Endothelial cell of umbilical vein (primary cell): Measurements from ENCODE around the gene GRAMD4. TPM values are rescaled to one million over a fixed set of nuclear protein-coding genes. Genes with fewer than 3 reads are reported as not detected.

Source experiments
- BruUV-seq: library from RNA; stranded (reverse); fragments of 400-500 nt; replicated peaks from 2 replicates; lab custom pipeline; 2021; lab: Mats Ljungman, UMichigan
- CTCF ChIA-PET: fragments of 300-600, 350-600 bp; sonication (Branson Sonifier 250); formaldehyde crosslinking; loops from one replicate; lab custom pipeline; 2021; ENCODE audit warnings: antibody characterized with exemption, inconsistent platforms; lab: Charles Lee
- POLR2A ChIA-PET: fragments of 300-600, 350-600 bp; sonication (Branson Sonifier 250); formaldehyde crosslinking; loops from one replicate; lab custom pipeline; 2021; ENCODE audit warnings: antibody characterized with exemption, inconsistent platforms; lab: Charles Lee
- DNase-seq: peaks from one replicate; pipeline ENCODE4 v3.0.0-alpha.2; 2011; ENCODE audit warnings: low read depth, low spot score
- FAIRE-seq: peaks from 2 replicates; lab custom pipeline; 2011; peaks lifted over from hg19 to GRCh38; lab: Jason Lieb, UNC
- H2AFZ ChIP-seq: 2 replicates; pipeline ENCODE4 v1.6.0; 2012; ENCODE audit warnings: low read depth, low read length, control low read depth, inconsistent platforms
- H3K27ac ChIP-seq: 2 replicates; pipeline ENCODE4 v1.5.1; 2011; ENCODE audit warnings: low read depth, mild to moderate bottlenecking, control low read depth, low read length, moderate library complexity; ENCODE audit not compliant: insufficient read depth
- H3K27me3 ChIP-seq, 2 experiments: 2 replicates each; pipeline versions ENCODE4 v1.6.0 to v1.6.1; 2011; ENCODE audit warnings: low read length in 2 of 2, mixed read lengths in 1 of 2; ENCODE audit not compliant: control insufficient read depth in 2 of 2, insufficient read depth in 2 of 2
- H3K36me3 ChIP-seq, 2 experiments: 2 replicates in 1 of 2; 3 replicates in 1 of 2; pipeline ENCODE4 v1.5.1; 2011; ENCODE audit warnings: low read length in 2 of 2, mild to moderate bottlenecking in 1 of 2, moderate library complexity in 1 of 2; ENCODE audit not compliant: control insufficient read depth in 2 of 2, insufficient read depth in 2 of 2; ENCODE audit errors: extremely low read depth in 1 of 2
- H3K4me1 ChIP-seq: 3 replicates; pipeline ENCODE4 v1.5.1; 2011; ENCODE audit warnings: mild to moderate bottlenecking, low read length; ENCODE audit not compliant: control insufficient read depth, insufficient read depth; ENCODE audit errors: extremely low read depth
- H3K4me2 ChIP-seq: 2 replicates; pipeline ENCODE4 v1.6.1; 2011; ENCODE audit warnings: low read length, control low read depth, mixed read lengths; ENCODE audit not compliant: insufficient read depth
- H3K4me3 ChIP-seq, 3 experiments: fragments of 200-600 bp in 1 of 3; sonication (generic), shearing (Covaris generic) in 1 of 3; replicated peaks in 1 of 3; 2 replicates each; pipeline ENCODE4 v1.5.1; 2011 to 2016; ENCODE audit warnings: control low read depth in 3 of 3, low read length in 3 of 3, mild to moderate bottlenecking in 2 of 3, inconsistent platforms in 1 of 3, low read depth in 1 of 3, moderate library complexity in 1 of 3; ENCODE audit not compliant: insufficient read depth in 1 of 3
- H3K79me2 ChIP-seq: 2 replicates; pipeline ENCODE4 v1.6.0; 2012; ENCODE audit warnings: low read length, inconsistent platforms; ENCODE audit not compliant: control insufficient read depth, insufficient read depth
- H3K9ac ChIP-seq: replicated peaks from 2 replicates; pipeline ENCODE3; 2011; ENCODE audit warnings: low read length, control low read depth; ENCODE audit not compliant: insufficient read depth; ENCODE audit errors: extremely low read depth
- H3K9me1 ChIP-seq: replicated peaks from 3 replicates; pipeline ENCODE4 v1.6.0; 2011; ENCODE audit warnings: mild to moderate bottlenecking, low read length; ENCODE audit not compliant: control insufficient read depth, insufficient read depth; ENCODE audit errors: extremely low read depth
- H3K9me3 ChIP-seq: replicated peaks from 2 replicates; pipeline ENCODE4 v1.5.1; 2012; ENCODE audit warnings: low read length, inconsistent platforms; ENCODE audit not compliant: control insufficient read depth, insufficient read depth
- H4K20me1 ChIP-seq: replicated peaks from 2 replicates; pipeline ENCODE3; 2011; ENCODE audit warnings: mild to moderate bottlenecking, low read length; ENCODE audit not compliant: control insufficient read depth, insufficient read depth; ENCODE audit errors: extremely low read depth
- CTCF ChIP-seq, 2 donors: IDR thresholded peaks; 1 replicate in 1 of 2; 2 replicates in 1 of 2; pipeline ENCODE4 v1.5.1; 2011; ENCODE audit warnings: low read length in 2 of 2, mild to moderate bottlenecking in 2 of 2, moderate library complexity in 2 of 2, control low read depth in 1 of 2, inconsistent platforms in 1 of 2, low read depth in 1 of 2; ENCODE audit not compliant: insufficient read depth in 1 of 2; ENCODE audit errors: extremely low read depth in 1 of 2
- EZH2 ChIP-seq: IDR thresholded peaks from 2 replicates; pipeline ENCODE4 v1.6.1; 2012; ENCODE audit warnings: borderline replicate concordance, low read depth, mild to moderate bottlenecking, moderate library complexity, low read length, inconsistent platforms; ENCODE audit not compliant: severe bottlenecking
- FOS ChIP-seq: IDR thresholded peaks from 2 replicates; pipeline ENCODE4 v1.6.1; 2011; ENCODE audit warnings: mild to moderate bottlenecking, low read length, moderate library complexity, borderline replicate concordance; ENCODE audit not compliant: insufficient read depth
- MYC ChIP-seq: IDR thresholded peaks from one replicate; pipeline ENCODE4 v1.6.1; 2011; ENCODE audit warnings: mild to moderate bottlenecking, low read depth, low read length
- POLR2AphosphoS5 ChIP-seq: IDR thresholded peaks from 2 replicates; pipeline ENCODE4 v1.6.1; 2012; ENCODE audit warnings: low read depth, mild to moderate bottlenecking, control low read depth, low read length, moderate library complexity; ENCODE audit not compliant: insufficient read depth
- dilution Hi-C: fragments of 300-500 bp; cut with MboI; formaldehyde crosslinking; loops from one replicate; pipeline ENCODE4 v1.15.0; 2019; ENCODE audit warnings: low sequenced_read_pairs; ENCODE audit not compliant: extremely low pct_ligation_motif_present
- intact Hi-C: fragments of 100-400 bp; cut with micrococcal nuclease; formaldehyde crosslinking; loops from one replicate; pipeline ENCODE4 v1.10.0; 2022
- polyA plus RNA-seq, 4 experiments: library from polyadenylated mRNA; depleted of rRNA in 3 of 4; stranded (reverse) in 3 of 4; unstranded in 1 of 4; fragments of >200 nt; gene quantifications; 2 replicates each; pipeline versions ENCODE4 v1.2.1 to v1.2.3, GENCODE V29; 2011 to 2012; ENCODE audit warnings: missing spikeins in 1 of 4
- total RNA-seq: library from RNA; stranded (reverse); gene quantifications from 2 replicates; pipeline ENCODE4 v1.2.3, GENCODE V29; 2021
- TF ChIP-seq, protein P1 (sequence below): IDR thresholded peaks from 2 replicates; pipeline ENCODE4 v1.6.1; 2011; ENCODE audit not compliant: insufficient read depth, insufficient read length

GRAMD4 gene
- total and polyA plus RNA-seq, 2 donors (not counting 3 experiments of a cell fraction or from before 2014, with no cell fraction given): 5.9 to 14.8 TPM

DNA sequence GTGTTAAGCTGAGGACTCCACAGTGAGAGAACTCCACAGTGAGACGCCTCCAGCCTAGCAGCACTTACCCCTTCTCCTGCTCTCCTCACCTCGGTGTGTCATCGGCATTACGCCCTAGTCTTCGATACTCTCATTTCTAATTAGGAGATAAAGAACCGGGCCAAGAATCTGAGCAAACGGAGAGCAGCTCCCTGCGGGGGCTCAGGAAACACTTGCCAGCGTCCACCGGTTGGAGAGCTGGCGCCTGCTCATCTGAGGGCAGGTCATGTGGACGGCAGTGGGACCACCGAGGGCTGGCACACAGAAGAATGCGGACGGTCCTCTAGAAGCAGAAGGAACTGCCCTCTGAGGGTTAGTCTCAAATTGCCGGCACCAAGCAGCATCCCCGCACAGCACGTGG, 104.9 kb downstream of the GRAMD4 start:
- FAIRE-seq (no peak), DNase-seq (no peak)
- dilution Hi-C loops: no loop called here
- H4K20me1 ChIP-seq: peaks cover 2% of the 10 kb centered on the region
- ChIA-PET CTCF (interaction anchor here (0.7 to 1.4 kb wide), 2 partner anchors 14 to 34 kb away, joined by 3 read pairs; no protein-coding TSS in a partner anchor), POLR2A (no interaction called here)
- H3K27ac ChIP-seq: no peak overlapping the region
- H3K4me2 ChIP-seq: no peak overlapping the region
- H3K36me3 ChIP-seq: peaks cover 5 to 32% of the 10 kb centered on the region in 2 experiments
- H3K9me3 ChIP-seq: no peaks in the 10 kb centered on the region
- TF ChIP-seq, protein P1, sequence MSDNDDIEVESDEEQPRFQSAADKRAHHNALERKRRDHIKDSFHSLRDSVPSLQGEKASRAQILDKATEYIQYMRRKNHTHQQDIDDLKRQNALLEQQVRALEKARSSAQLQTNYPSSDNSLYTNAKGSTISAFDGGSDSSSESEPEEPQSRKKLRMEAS: no peak
- TF ChIP-seq EZH2: no peak
- no peak for TF ChIP-seq POLR2AphosphoS5
- no peak for TF ChIP-seq MYC
- no peak for TF ChIP-seq CTCF (IDR thresholded peaks at IDR 0.05; ENCODE audit: extremely low read depth in 1 of 2, insufficient read depth in 1 of 2, low read depth in 1 of 2, low read length in 2 of 2)
- TF ChIP-seq FOS: no peak
- H3K4me1 ChIP-seq: no peaks in the 10 kb centered on the region
- peaks cover 88% of the 10 kb centered on the region for H3K79me2 ChIP-seq
- intact Hi-C loops: no loop called here
- no peak overlapping the region for H2AFZ ChIP-seq
- no peaks in the 10 kb centered on the region for H3K9me1 ChIP-seq
- no peak overlapping the region for H3K9ac ChIP-seq
- no peaks in the 10 kb centered on the region for H3K27me3 ChIP-seq
- H3K4me3 ChIP-seq: no peak overlapping the region
- no TSS peak for BruUV-seq
